Testis (tissue), 2 donors: Measurements from ENCODE around the gene C6orf163.

Experiments
- POLR2A ChIP-seq: fragments of 450-650 bp; IDR thresholded peaks from one replicate; pipeline ENCODE4 v1.6.1; 2017; ENCODE audit warnings: antibody characterized with exemption, mild to moderate bottlenecking, moderate library complexity
- TF ChIP-seq, protein P1 (sequence below), 3 experiments: fragments of 450-650 bp in 2 of 3; fragments of 200-600 bp in 1 of 3; sonication (generic) in 1 of 3; IDR thresholded peaks; one replicate each; pipeline ENCODE4 v1.5.1; 2016 to 2019; ENCODE audit warnings: antibody characterized with exemption in 3 of 3, mild to moderate bottlenecking in 2 of 3, moderate library complexity in 1 of 3

DNA sequence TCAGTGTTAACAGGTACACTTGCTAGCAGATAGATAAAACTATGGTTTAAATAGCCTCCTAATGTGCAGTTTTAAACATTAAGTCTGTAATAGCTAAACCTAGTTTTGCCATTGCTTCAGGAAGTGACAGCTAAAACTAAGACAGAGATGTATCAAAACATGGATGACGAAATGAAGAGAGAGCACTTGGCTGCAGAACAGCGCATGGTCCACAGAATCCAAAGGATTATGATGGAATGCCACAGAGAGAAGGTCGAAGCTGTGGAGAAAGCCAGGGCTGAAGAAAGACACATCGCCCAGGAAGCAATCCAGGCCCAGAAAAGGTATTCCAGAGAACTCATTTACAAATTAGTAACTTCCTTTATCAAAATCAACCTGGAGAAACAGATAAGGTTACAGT lies 11.6 kb downstream of the C6orf163 start:
- TF ChIP-seq, protein P1, sequence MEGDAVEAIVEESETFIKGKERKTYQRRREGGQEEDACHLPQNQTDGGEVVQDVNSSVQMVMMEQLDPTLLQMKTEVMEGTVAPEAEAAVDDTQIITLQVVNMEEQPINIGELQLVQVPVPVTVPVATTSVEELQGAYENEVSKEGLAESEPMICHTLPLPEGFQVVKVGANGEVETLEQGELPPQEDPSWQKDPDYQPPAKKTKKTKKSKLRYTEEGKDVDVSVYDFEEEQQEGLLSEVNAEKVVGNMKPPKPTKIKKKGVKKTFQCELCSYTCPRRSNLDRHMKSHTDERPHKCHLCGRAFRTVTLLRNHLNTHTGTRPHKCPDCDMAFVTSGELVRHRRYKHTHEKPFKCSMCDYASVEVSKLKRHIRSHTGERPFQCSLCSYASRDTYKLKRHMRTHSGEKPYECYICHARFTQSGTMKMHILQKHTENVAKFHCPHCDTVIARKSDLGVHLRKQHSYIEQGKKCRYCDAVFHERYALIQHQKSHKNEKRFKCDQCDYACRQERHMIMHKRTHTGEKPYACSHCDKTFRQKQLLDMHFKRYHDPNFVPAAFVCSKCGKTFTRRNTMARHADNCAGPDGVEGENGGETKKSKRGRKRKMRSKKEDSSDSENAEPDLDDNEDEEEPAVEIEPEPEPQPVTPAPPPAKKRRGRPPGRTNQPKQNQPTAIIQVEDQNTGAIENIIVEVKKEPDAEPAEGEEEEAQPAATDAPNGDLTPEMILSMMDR (IDR thresholded peaks at IDR 0.05) = no peak
- TF ChIP-seq POLR2A = no peak
